ENCODE data around the gene STRN. TPM values are rescaled to one million over a fixed set of nuclear protein-coding genes. Genes with fewer than 3 reads are reported as not detected.

The STRN gene
- total and polyA plus RNA-seq, 7 experiments from 2014 or later = 12.4 to 35.0 (median 26.9) TPM

GRCh38 chr2:36801088-36801487, 165.2 kb downstream of the STRN start:
- no peak for DNase-seq
- no peak overlapping the region for H3K4me3 ChIP-seq (ENCODE audit: low read length)
- peaks cover 0 to 13% of the 10 kb centered on the region in 2 donors for H3K4me1 ChIP-seq (ENCODE audit: control insufficient read depth in 2 of 2, insufficient read depth in 2 of 2, low read length in 2 of 2)
- peaks cover 0 to 21% (median 4%) of the 10 kb centered on the region in 7 donors for H3K4me1 Mint-ChIP-seq
- H3K4me3 Mint-ChIP-seq = peak overlapping the region in 1 of 10 donors; percentile 37
- CTCF ChIA-PET = no interaction called here
- POLR2A ChIA-PET = no interaction called here
- H3K9me3 Mint-ChIP-seq = peaks cover 0 to 1% (median 0%) of the 10 kb centered on the region in 11 donors
- no peaks in the 10 kb centered on the region for H3K36me3 ChIP-seq (ENCODE audit: control insufficient read depth in 2 of 3, insufficient read depth in 3 of 3, low read length in 3 of 3)
- H3K27me3 Mint-ChIP-seq = peaks cover 13 to 20% (median 15%) of the 10 kb centered on the region in 5 donors
- ATAC-seq = no peak
- intact Hi-C loops (cut with micrococcal nuclease) = no loop called here
- H3K27me3 ChIP-seq (ENCODE audit: control insufficient read depth in 2 of 2, insufficient read depth in 2 of 2, low read length in 2 of 2) = no peaks in the 10 kb centered on the region
- no peak overlapping the region for H3K27ac Mint-ChIP-seq
- H3K36me3 Mint-ChIP-seq = no peaks in the 10 kb centered on the region
- no peak overlapping the region for H3K27ac ChIP-seq (ENCODE audit: low read depth, low read length)
- H3K9me3 ChIP-seq (ENCODE audit: control insufficient read depth in 2 of 3, low read length in 3 of 3) = no peaks in the 10 kb centered on the region

GRCh38 chr2:36800381-36800780, 166.0 kb downstream of the STRN start:
- Histone ChIP-seq H3K27me3 (ENCODE audit: control insufficient read depth in 2 of 2, insufficient read depth in 2 of 2, low read length in 2 of 2) (no peaks in the 10 kb centered on the region), H3K4me1 (ENCODE audit: control insufficient read depth in 2 of 2, insufficient read depth in 2 of 2, low read length in 2 of 2) (peaks cover 0 to 13% of the 10 kb centered on the region in 2 donors), H3K27ac (ENCODE audit: low read depth, low read length) (no peak overlapping the region), H3K36me3 (ENCODE audit: control insufficient read depth in 2 of 3, insufficient read depth in 3 of 3, low read length in 3 of 3) (no peaks in the 10 kb centered on the region), H3K9me3 (ENCODE audit: control insufficient read depth in 2 of 3, low read length in 3 of 3) (no peaks in the 10 kb centered on the region), H3K4me3 (ENCODE audit: low read length) (no peak overlapping the region)
- DNase-seq = peak in 2 of 9 donors; percentile 10 to 47
- H3K9me3 Mint-ChIP-seq = peaks cover 0 to 1% (median 0%) of the 10 kb centered on the region in 11 donors
- intact Hi-C loops (cut with micrococcal nuclease) = no loop called here
- POLR2A ChIA-PET = no interaction called here
- H3K4me3 Mint-ChIP-seq = peak overlapping the region in 1 of 10 donors; percentile 37
- no peaks in the 10 kb centered on the region for H3K36me3 Mint-ChIP-seq
- H3K4me1 Mint-ChIP-seq = peaks cover 0 to 16% (median 3%) of the 10 kb centered on the region in 7 donors
- CTCF ChIA-PET = no interaction called here
- peak; percentile 86 for ATAC-seq
- H3K27me3 Mint-ChIP-seq = peaks cover 15 to 20% (median 17%) of the 10 kb centered on the region in 5 donors
- no peak overlapping the region for H3K27ac Mint-ChIP-seq

GRCh38 chr2:36798724-36799123, 167.6 kb downstream of the STRN start:
- Histone ChIP-seq H3K9me3 (ENCODE audit: control insufficient read depth in 2 of 3, low read length in 3 of 3) (no peaks in the 10 kb centered on the region), H3K4me1 (ENCODE audit: control insufficient read depth in 2 of 2, insufficient read depth in 2 of 2, low read length in 2 of 2) (peaks cover 0 to 13% of the 10 kb centered on the region in 2 donors), H3K27ac (ENCODE audit: low read depth, low read length) (no peak overlapping the region), H3K36me3 (ENCODE audit: control insufficient read depth in 2 of 3, insufficient read depth in 3 of 3, low read length in 3 of 3) (no peaks in the 10 kb centered on the region), H3K27me3 (ENCODE audit: control insufficient read depth in 2 of 2, insufficient read depth in 2 of 2, low read length in 2 of 2) (no peaks in the 10 kb centered on the region), H3K4me3 (ENCODE audit: low read length) (no peak overlapping the region)
- intact Hi-C loops (cut with micrococcal nuclease) = no loop called here
- Mint-ChIP-seq H3K4me1 (peaks cover 0 to 16% (median 3%) of the 10 kb centered on the region in 7 donors), H3K36me3 (no peaks in the 10 kb centered on the region), H3K27ac (no peak overlapping the region), H3K9me3 (peaks cover 0 to 1% (median 0%) of the 10 kb centered on the region in 11 donors), H3K27me3 (peaks cover 15 to 20% (median 17%) of the 10 kb centered on the region in 5 donors), H3K4me3 (no peak overlapping the region)
- DNase-seq = no peak
- ChIA-PET CTCF (no interaction called here), POLR2A (no interaction called here)
- peak; percentile 69 for ATAC-seq

DNA sequence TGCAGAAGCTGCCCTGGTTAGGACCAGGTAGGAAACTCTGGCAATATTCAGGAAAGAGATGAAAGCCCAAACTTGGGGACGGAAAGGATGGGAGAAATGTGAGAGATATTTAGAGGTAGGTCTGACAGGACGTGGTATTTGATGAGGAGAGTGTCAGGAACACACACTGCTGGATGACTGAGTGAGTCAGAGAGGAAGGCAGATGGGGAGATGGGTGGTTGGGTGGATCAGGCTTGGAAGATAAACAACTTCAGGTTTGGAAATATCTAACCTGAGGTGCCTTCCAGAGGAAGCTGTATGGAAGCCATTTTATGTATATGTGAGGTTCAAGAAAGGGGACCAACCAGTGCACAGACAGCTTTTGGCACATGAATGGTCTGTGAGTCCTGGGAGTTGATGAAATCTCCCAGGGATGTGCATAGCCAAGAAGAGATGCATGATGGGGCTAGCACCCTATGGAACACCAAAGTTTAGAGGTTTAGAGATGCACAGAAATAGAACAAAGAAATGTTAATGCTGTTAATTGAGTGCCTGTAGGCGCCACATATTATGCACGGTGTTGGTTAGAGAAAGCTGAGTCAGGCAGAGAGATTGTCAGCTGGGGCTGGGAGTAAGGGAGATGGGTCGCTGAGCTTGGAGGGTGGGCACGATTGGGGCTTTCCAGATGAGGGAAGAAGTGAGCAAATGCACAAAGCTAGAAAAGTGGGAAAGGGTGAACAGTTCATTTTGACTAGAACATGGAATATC, 168.8 kb downstream of the STRN start:
- CTCF ChIA-PET = no interaction called here
- Histone ChIP-seq H3K27me3 (ENCODE audit: control insufficient read depth in 2 of 2, insufficient read depth in 2 of 2, low read length in 2 of 2) (no peaks in the 10 kb centered on the region), H3K4me1 (ENCODE audit: control insufficient read depth in 2 of 2, insufficient read depth in 2 of 2, low read length in 2 of 2) (peaks cover 0 to 13% of the 10 kb centered on the region in 2 donors), H3K4me3 (ENCODE audit: low read length) (no peak overlapping the region), H3K36me3 (ENCODE audit: control insufficient read depth in 2 of 3, insufficient read depth in 3 of 3, low read length in 3 of 3) (no peaks in the 10 kb centered on the region), H3K9me3 (ENCODE audit: control insufficient read depth in 2 of 3, low read length in 3 of 3) (no peaks in the 10 kb centered on the region), H3K27ac (ENCODE audit: low read depth, low read length) (no peak overlapping the region)
- peaks cover 15 to 20% (median 17%) of the 10 kb centered on the region in 5 donors for H3K27me3 Mint-ChIP-seq
- H3K27ac Mint-ChIP-seq = no peak overlapping the region
- intact Hi-C loops (cut with micrococcal nuclease) = no loop called here
- DNase-seq (no peak), ATAC-seq (no peak)
- peaks cover 0 to 1% (median 0%) of the 10 kb centered on the region in 11 donors for H3K9me3 Mint-ChIP-seq
- POLR2A ChIA-PET = no interaction called here
- no peak overlapping the region for H3K4me3 Mint-ChIP-seq
- peaks cover 0 to 21% (median 3%) of the 10 kb centered on the region in 7 donors for H3K4me1 Mint-ChIP-seq
- H3K36me3 Mint-ChIP-seq = no peaks in the 10 kb centered on the region

Other genes starting within 250 kb of the STRN start
- gene HEATR5B, start 117.8 kb upstream of the STRN start, total RNA-seq = 10 to 100 TPM; 25.2 to 50.5 (median 39.3) TPM
- gene HEATR5B, start 117.8 kb upstream of the STRN start, polyA plus RNA-seq = 10 to 100 TPM; 13.1 to 23.1 TPM
- 10 to 100 TPM in 3 of 5 experiments, 1 to 10 TPM in 2; 6.0 to 19.0 (median 11.1) TPM for gene GPATCH11, start 118.0 kb upstream of the STRN start, total RNA-seq
- gene GPATCH11, start 118.0 kb upstream of the STRN start, polyA plus RNA-seq = 1 to 10 TPM; 8.4 to 8.8 TPM
- 10 to 100 TPM; 21.2 to 91.9 (median 24.2) TPM for gene EIF2AK2, start 190.4 kb upstream of the STRN start, total RNA-seq
- 10 to 100 TPM; 20.4 to 23.5 TPM for gene EIF2AK2, start 190.4 kb upstream of the STRN start, polyA plus RNA-seq
- gene SULT6B1, start 222.1 kb upstream of the STRN start, total RNA-seq = not detected
- not detected for gene SULT6B1, start 222.1 kb upstream of the STRN start, polyA plus RNA-seq
- gene CEBPZOS, start 230.0 kb upstream of the STRN start, total RNA-seq = 10 to 100 TPM; 26.9 to 40.7 (median 40.4) TPM
- gene CEBPZOS, start 230.0 kb upstream of the STRN start, polyA plus RNA-seq = 10 to 100 TPM; 47.4 to 58.8 TPM

Measured in naive thymus-derived CD4-positive, alpha-beta T cell (primary cell).